Measurements from ENCODE around the gene TM4SF20.

DNA sequence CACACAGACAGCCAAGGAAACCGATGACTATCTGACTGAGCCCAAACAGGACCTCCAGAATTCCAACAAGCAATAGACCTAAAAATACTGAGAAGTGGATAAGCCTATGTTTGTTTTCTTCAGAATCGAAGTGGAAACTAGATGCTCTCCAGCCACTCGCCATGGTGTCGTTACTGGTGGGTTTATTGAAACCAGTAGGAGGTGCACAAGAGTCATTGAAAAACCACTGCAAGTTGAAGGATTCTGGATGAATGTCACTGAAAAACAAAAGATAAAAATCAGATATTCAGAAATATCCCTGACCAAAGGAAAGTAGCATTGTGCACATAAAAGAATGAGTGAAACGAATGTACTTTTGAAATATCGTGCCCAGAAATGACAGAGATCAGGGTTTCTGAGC, 15.3 kb downstream of the TM4SF20 start:
- no peak for TF ChIP-seq TCF7L2 (IDR thresholded peaks at IDR 0.05; ENCODE audit: borderline replicate concordance, low read depth, low read length)
- TF ChIP-seq, protein P1, sequence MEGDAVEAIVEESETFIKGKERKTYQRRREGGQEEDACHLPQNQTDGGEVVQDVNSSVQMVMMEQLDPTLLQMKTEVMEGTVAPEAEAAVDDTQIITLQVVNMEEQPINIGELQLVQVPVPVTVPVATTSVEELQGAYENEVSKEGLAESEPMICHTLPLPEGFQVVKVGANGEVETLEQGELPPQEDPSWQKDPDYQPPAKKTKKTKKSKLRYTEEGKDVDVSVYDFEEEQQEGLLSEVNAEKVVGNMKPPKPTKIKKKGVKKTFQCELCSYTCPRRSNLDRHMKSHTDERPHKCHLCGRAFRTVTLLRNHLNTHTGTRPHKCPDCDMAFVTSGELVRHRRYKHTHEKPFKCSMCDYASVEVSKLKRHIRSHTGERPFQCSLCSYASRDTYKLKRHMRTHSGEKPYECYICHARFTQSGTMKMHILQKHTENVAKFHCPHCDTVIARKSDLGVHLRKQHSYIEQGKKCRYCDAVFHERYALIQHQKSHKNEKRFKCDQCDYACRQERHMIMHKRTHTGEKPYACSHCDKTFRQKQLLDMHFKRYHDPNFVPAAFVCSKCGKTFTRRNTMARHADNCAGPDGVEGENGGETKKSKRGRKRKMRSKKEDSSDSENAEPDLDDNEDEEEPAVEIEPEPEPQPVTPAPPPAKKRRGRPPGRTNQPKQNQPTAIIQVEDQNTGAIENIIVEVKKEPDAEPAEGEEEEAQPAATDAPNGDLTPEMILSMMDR (tag by site-specific recombination; IDR thresholded peaks at IDR 0.05) = no peak
- TF ChIP-seq ZNF792 (tag by site-specific recombination; IDR thresholded peaks at IDR 0.05) = no peak
- no peak for TF ChIP-seq SCRT2 (tag by site-specific recombination; IDR thresholded peaks at IDR 0.05)

All from HEK293 (cell line).